Right atrium auricular region (tissue), 2 donors: ENCODE measurements around the gene LCE3E. TPM values are rescaled to one million over a fixed set of nuclear protein-coding genes. Genes with fewer than 3 reads are reported as not detected.

Experiments
- DNase-seq: peaks from one replicate; pipeline ENCODE4 v3.0.0-alpha.2; 2019; ENCODE audit warnings: low spot score
- H3K27ac ChIP-seq, 2 donors: fragments of 200-600 bp; sonication (generic); 1 replicate in 1 of 2; 2 replicates in 1 of 2; pipeline ENCODE4 v1.5.1; 2016 to 2019
- H3K27me3 ChIP-seq, 2 donors: fragments of 200-600 bp; sonication (generic); one replicate each; pipeline versions ENCODE4 v1.5.1 to v1.6.0; 2017 to 2019
- H3K36me3 ChIP-seq: fragments of 200-600 bp; sonication (generic); one replicate; pipeline ENCODE4 v1.5.1; 2016
- H3K4me1 ChIP-seq, 2 donors: fragments of 200-600 bp; sonication (generic); one replicate each; pipeline versions ENCODE4 v1.5.1 to v1.6.0; 2017 to 2019
- H3K4me3 ChIP-seq, 2 donors: fragments of 200-600 bp; sonication (generic); 1 replicate in 1 of 2; 2 replicates in 1 of 2; pipeline ENCODE4 v1.5.1; 2017 to 2019; ENCODE audit warnings: mild to moderate bottlenecking in 1 of 2, moderate library complexity in 1 of 2
- H3K9me3 ChIP-seq, 2 donors: fragments of 200-600 bp; sonication (generic); one replicate each; pipeline ENCODE4 v1.5.1; 2019
- CTCF ChIP-seq, 2 donors: fragments of 200-600 bp; sonication (generic); IDR thresholded peaks; one replicate each; pipeline ENCODE4 v1.5.1; 2019; ENCODE audit warnings: antibody characterized with exemption in 2 of 2
- total RNA-seq, 2 donors: library from RNA; depleted of rRNA; stranded (reverse); fragments of >200 nt; gene quantifications; one replicate each; pipeline ENCODE4 v1.1.0, GENCODE V29; 2016

The LCE3E gene
- total RNA-seq, 2 donors from 2014 or later, result not detected

GRCh38 chr1:152520561-152521090 is 46.0 kb downstream of the LCE3E start:
- Histone ChIP-seq H3K4me3 (no peak overlapping the region), H3K4me1 (peaks cover 0 to 3% of the 10 kb centered on the region in 2 donors), H3K27me3 (no peaks in the 10 kb centered on the region), H3K27ac (no peak overlapping the region), H3K36me3 (no peaks in the 10 kb centered on the region), H3K9me3 (peaks cover 0 to 10% of the 10 kb centered on the region in 2 donors)
- DNase-seq, result no peak
- TF ChIP-seq CTCF (IDR thresholded peaks at IDR 0.05), result no peak

- Histone ChIP-seq H3K36me3 (no peaks in the 10 kb centered on the region), H3K9me3 (peaks cover 0 to 10% of the 10 kb centered on the region in 2 donors), H3K4me3 (no peak overlapping the region), H3K27me3 (peaks cover 0 to under 1% of the 10 kb centered on the region in 2 donors), H3K4me1 (peaks cover 0 to 11% of the 10 kb centered on the region in 2 donors), H3K27ac (no peak overlapping the region)
- no peak for TF ChIP-seq CTCF (IDR thresholded peaks at IDR 0.05)
- DNase-seq, result no peak
These were observed 46.7 kb downstream of the LCE3E start for GRCh38 chr1:152519851-152520250.

- H3K9me3 ChIP-seq, result no peaks in the 10 kb centered on the region
- H3K4me3 ChIP-seq, result no peak overlapping the region
- no peak for TF ChIP-seq CTCF (IDR thresholded peaks at IDR 0.05)
- H3K27me3 ChIP-seq, result peaks cover 0 to 5% of the 10 kb centered on the region in 2 donors
- no peaks in the 10 kb centered on the region for H3K36me3 ChIP-seq
- H3K27ac ChIP-seq, result no peak overlapping the region
- DNase-seq, result no peak
- peaks cover 0 to 12% of the 10 kb centered on the region in 2 donors for H3K4me1 ChIP-seq
These were observed 49.3 kb downstream of the LCE3E start for GRCh38 chr1:152517237-152517811.

GRCh38 chr1:152516082-152516481 is 50.5 kb downstream of the LCE3E start:
- H3K9me3 ChIP-seq, result no peaks in the 10 kb centered on the region
- H3K27ac ChIP-seq, result no peak overlapping the region
- no peak for DNase-seq
- H3K36me3 ChIP-seq, result no peaks in the 10 kb centered on the region
- H3K4me3 ChIP-seq, result no peak overlapping the region
- H3K4me1 ChIP-seq, result peaks cover 0 to 12% of the 10 kb centered on the region in 2 donors
- peaks cover 0 to 5% of the 10 kb centered on the region in 2 donors for H3K27me3 ChIP-seq
- TF ChIP-seq CTCF (IDR thresholded peaks at IDR 0.05), result no peak

Other genes with a start within 250 kb of the LCE3E start
- gene FLG, start 241.5 kb downstream of the LCE3E start, total RNA-seq, result not detected
- gene FLG2, start 206.8 kb downstream of the LCE3E start, total RNA-seq, result not detected
- gene CRNN, start 152.5 kb downstream of the LCE3E start, total RNA-seq, result not detected
- not detected for gene LCE5A, start 56.0 kb downstream of the LCE3E start, total RNA-seq
- gene CRCT1, start 52.3 kb downstream of the LCE3E start, total RNA-seq, result not detected
- not detected for gene LCE3D, start 13.7 kb upstream of the LCE3E start, total RNA-seq
- gene LCE3C, start 33.5 kb upstream of the LCE3E start, total RNA-seq, result not detected
- gene LCE3B, start 47.0 kb upstream of the LCE3E start, total RNA-seq, result not detected
- gene LCE3A, start 56.3 kb upstream of the LCE3E start, total RNA-seq, result not detected
- gene LCE2D, start 96.6 kb upstream of the LCE3E start, total RNA-seq, result not detected
- not detected for gene LCE2C, start 108.5 kb upstream of the LCE3E start, total RNA-seq
- gene LCE2B, start 119.3 kb upstream of the LCE3E start, total RNA-seq, result not detected
- not detected for gene LCE2A, start 131.6 kb upstream of the LCE3E start, total RNA-seq
- gene LCE4A, start 141.4 kb upstream of the LCE3E start, total RNA-seq, result not detected
- not detected for gene KPRP, start 191.2 kb upstream of the LCE3E start, total RNA-seq
- not detected for gene LCE1F, start 208.4 kb upstream of the LCE3E start, total RNA-seq
- not detected for gene LCE1E, start 219.5 kb upstream of the LCE3E start, total RNA-seq
- not detected for gene LCE1D, start 229.9 kb upstream of the LCE3E start, total RNA-seq
- gene LCE1C, start 239.9 kb upstream of the LCE3E start, total RNA-seq, result not detected
- not detected for gene LCE1B, start 245.2 kb upstream of the LCE3E start, total RNA-seq